ENCODE measurements around the gene EML4.
"Not testable (repeated sequence)": the region's sequence is repeated elsewhere in the genome, so short reads cannot be mapped to it uniquely, and the experiment has no call there.

Gene EML4, protein sequence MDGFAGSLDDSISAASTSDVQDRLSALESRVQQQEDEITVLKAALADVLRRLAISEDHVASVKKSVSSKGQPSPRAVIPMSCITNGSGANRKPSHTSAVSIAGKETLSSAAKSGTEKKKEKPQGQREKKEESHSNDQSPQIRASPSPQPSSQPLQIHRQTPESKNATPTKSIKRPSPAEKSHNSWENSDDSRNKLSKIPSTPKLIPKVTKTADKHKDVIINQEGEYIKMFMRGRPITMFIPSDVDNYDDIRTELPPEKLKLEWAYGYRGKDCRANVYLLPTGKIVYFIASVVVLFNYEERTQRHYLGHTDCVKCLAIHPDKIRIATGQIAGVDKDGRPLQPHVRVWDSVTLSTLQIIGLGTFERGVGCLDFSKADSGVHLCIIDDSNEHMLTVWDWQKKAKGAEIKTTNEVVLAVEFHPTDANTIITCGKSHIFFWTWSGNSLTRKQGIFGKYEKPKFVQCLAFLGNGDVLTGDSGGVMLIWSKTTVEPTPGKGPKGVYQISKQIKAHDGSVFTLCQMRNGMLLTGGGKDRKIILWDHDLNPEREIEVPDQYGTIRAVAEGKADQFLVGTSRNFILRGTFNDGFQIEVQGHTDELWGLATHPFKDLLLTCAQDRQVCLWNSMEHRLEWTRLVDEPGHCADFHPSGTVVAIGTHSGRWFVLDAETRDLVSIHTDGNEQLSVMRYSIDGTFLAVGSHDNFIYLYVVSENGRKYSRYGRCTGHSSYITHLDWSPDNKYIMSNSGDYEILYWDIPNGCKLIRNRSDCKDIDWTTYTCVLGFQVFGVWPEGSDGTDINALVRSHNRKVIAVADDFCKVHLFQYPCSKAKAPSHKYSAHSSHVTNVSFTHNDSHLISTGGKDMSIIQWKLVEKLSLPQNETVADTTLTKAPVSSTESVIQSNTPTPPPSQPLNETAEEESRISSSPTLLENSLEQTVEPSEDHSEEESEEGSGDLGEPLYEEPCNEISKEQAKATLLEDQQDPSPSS

DNA sequence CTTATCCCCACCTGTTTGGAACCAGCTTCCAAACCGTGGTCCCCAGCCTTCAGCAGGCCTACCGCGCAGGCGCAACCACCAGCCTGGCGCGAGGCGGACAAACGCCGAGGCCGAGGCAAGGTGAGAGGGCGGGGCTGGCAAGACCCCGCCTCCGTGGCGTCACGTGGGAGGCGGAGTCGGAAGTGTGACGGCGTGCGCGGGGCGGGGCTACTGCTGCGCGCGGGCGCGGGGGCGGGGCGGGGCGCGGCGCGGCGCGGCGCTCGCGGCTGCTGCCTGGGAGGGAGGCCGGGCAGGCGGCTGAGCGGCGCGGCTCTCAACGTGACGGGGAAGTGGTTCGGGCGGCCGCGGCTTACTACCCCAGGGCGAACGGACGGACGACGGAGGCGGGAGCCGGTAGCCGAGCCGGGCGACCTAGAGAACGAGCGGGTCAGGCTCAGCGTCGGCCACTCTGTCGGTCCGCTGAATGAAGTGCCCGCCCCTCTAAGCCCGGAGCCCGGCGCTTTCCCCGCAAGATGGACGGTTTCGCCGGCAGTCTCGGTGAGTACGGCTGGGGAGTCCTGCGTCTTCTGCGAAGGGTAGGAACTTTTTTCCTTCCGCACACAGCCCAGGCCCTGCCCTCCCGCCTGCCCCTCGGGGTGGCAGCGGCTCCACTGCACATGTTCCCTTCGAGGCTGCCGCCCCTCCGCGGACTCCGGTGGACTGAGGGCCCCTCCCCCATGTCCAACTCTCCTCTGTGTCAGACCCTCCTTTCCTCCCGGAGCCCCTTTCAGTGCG, at the start of gene EML4:
TSS of gene EML4 (plus strand) at position 254 of the 774 bp plus-strand sequence. CDS start at position 513, 259 bp downstream.
- H3K36me3 ChIP-seq (replicated peaks), result no peaks in the 10 kb centered on the region
- peak within 1 kb of the TSS; percentile 78 for H3K4me3 ChIP-seq
- DNase-seq (ENCODE audit: low spot score in 2 of 2), result peak; percentile 82 to 93
- peaks cover 31% of the 10 kb centered on the region for H3K4me1 ChIP-seq
- in situ Hi-C loops (cut with MboI; ENCODE audit: low sequenced_read_pairs), result no loop called here
- peaks cover 4% of the 10 kb centered on the region; the same call in 1 of the 2 replicates for H3K27me3 ChIP-seq (ENCODE audit: low read depth)
- H3K9me3 ChIP-seq, result no peaks in the 10 kb centered on the region

DNA sequence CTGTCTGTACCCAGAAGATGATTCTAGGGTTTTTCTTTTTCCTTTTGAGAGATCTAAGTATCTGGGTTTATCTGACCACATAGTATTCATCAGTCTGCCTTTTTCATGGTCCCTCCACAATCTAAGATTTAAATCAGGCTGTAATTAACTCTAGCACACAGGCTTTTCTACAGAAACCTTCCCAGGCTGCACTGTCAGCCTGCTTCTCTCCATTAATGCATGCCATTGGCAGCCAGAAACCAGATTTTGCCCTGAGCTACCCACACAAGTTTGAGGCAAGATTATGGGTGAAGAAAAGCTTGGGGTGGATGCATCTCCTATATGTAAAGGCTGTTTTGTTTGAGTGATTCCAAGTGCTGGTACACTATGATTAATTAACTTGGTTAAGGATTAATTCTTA, 45.7 kb upstream of the EML4 start:
- Histone ChIP-seq H3K27me3 (ENCODE audit: low read depth) (no peaks in the 10 kb centered on the region), H3K4me1 (no peaks in the 10 kb centered on the region), H3K4me3 (no peak overlapping the region), H3K36me3 (replicated peaks) (no peaks in the 10 kb centered on the region), H3K9me3 (peaks cover 4% of the 10 kb centered on the region; the same call in 1 of the 2 replicates)
- in situ Hi-C loops (cut with MboI; ENCODE audit: low sequenced_read_pairs), result no loop called here
- DNase-seq (ENCODE audit: low spot score in 2 of 2), result no peak

DNA sequence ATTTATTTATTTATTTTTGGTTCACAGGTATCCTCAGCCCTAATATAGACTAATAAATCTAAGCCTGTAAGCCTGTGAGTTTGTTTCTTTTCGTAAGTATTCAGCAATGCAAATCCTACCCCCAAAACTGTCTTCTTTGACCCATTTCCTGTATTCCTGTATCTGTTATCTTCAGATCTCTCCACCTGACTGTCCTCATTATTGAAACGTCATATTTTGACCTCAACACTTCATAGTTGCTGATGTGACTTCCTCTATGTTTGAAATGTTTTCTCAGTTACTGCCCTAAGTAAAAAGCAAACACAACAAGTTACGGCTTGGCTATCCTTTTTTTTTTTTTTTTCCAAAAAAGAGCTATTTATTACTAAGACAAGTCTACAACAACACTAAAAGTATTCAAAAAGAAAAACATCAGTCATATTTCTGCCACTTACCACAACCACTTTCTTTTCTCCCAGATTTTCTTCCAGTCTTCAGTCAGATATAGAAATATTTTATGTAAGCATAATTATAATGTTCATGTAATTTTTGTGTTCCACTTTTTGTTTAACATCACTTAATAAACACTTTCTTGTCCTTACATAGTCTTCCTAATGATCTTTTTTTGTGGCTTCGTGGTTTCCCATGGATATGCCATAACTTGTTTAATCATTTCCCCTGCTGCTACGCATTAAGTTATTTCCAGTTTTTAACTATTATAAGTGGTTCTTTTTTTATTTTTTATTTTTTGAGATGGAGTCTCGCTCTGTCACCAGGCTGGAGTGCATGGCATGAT, 45.0 kb upstream of the EML4 start:
- DNase-seq (ENCODE audit: low spot score in 2 of 2), result no peak
- in situ Hi-C loops (cut with MboI; ENCODE audit: low sequenced_read_pairs), result no loop called here
- Histone ChIP-seq H3K9me3 (peaks cover 4% of the 10 kb centered on the region; the same call in 1 of the 2 replicates), H3K27me3 (ENCODE audit: low read depth) (no peaks in the 10 kb centered on the region; the same call in 1 of the 2 replicates), H3K36me3 (replicated peaks) (no peaks in the 10 kb centered on the region), H3K4me1 (no peaks in the 10 kb centered on the region), H3K4me3 (no peak overlapping the region)

DNA sequence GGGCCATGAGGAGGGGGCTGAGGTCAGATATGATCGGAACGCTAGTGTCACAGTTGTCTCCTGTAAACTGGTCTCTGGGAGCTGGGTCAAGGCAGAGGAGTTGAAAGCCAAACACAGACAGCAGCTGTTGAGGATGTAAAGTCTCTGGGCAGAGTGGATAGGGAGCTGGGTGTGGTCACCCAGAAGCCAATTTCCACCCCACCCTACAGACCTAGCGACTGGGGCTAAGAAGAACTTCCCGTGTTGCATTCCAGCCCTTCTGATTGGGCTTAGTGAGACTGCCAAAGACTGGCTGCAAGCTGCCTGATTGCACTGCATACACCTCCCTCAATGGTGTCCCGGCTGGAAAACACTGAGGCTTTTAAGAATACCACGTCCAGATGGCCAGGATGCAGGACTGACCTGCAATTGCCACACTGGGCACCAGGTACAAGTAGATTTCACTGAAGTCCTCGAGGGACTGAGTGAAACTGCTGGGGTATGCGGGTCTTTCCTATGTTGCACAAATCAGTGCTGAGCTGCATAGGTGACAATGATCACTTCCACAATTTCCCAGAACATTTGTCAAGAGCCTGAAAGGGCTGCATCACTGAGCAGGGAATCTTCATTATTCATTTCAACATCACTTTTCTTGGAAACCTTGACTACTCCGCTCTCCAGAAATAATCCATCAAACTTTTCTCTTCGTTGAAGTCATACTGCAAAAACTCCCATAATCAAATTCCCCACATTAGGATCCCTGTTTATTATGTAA, 43.1 kb upstream of the EML4 start:
- no peak for DNase-seq (ENCODE audit: low spot score in 2 of 2)
- no peak overlapping the region for H3K4me3 ChIP-seq
- H3K9me3 ChIP-seq, result peaks cover 4% of the 10 kb centered on the region; the same call in 1 of the 2 replicates
- H3K4me1 ChIP-seq, result no peaks in the 10 kb centered on the region
- H3K27me3 ChIP-seq (ENCODE audit: low read depth), result no peaks in the 10 kb centered on the region; the same call in 1 of the 2 replicates
- H3K36me3 ChIP-seq (replicated peaks), result no peaks in the 10 kb centered on the region
- in situ Hi-C loops (cut with MboI; ENCODE audit: low sequenced_read_pairs), result no loop called here

DNA sequence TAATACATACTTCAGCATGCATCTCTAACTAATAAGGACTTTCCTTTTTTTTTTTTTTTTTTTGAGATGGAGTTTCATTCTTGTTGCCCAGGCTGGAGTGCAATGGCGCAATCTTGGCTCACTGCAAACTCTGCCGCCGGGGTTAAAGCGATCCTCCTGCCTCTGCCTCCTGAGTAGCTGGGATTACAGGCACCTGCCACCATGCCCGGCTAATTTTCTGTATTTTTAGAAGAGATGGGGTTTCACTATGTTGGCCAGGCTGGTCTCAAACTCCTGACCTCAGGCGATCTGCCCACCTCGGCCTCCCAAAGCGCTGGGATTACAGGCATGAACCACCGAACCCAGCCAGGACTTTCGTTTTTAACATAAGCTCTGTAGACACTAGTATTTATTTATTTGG, 42.3 kb upstream of the EML4 start:
- H3K36me3 ChIP-seq (replicated peaks); in situ Hi-C loops (cut with MboI; ENCODE audit: low sequenced_read_pairs); H3K9me3 ChIP-seq; H3K4me1 ChIP-seq; H3K27me3 ChIP-seq (ENCODE audit: low read depth); DNase-seq (ENCODE audit: low spot score in 2 of 2); H3K4me3 ChIP-seq: not testable (repeated sequence)

DNA sequence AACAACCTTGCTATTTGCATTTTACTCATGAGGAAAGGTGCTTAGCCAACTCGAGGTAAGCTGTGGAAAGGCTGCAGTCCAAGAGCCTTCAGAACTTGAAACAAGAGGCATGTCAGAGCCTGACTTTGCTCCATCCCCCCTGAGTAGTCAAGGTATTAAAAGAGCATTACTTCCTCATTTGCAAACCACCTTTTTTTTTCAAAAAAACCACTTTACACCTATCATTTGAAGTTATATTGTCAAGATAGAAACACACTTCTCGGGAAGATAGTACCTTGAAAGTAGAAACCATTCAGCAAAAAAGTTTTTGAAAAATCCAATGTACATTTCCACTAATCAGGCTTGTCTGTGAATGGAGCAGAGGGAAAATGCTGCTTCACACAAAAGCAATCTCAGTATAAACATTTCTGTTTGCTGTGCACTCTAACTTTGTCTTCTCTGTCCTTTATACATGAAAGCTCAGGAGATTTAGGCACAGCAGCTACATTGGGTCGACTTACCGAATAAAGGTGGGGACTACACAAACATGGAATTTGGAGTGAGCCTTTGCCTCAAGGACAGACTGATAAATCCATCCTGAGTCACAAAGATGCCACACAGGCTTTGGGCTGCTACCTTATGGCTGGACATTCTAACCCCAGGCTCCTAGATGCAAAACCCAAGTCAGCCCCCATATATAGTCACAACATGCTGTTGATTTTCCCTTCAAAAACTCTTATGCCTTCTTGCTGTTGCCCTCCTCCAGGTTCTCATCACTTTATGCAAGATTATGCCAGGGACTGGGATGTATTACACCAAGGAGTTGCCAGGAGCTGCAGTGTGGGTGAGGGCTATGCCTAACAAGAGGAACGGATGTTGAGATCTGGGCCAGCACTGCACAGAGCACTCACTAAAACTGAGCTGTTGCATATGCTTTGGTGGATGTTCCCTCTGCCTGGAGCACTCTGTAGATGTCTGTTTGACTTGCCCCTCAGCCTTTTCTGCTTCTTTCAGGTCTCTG, 41.4 kb upstream of the EML4 start:
- H3K27me3 ChIP-seq (ENCODE audit: low read depth), result no peaks in the 10 kb centered on the region; the same call in 1 of the 2 replicates
- in situ Hi-C loops (cut with MboI; ENCODE audit: low sequenced_read_pairs), result no loop called here
- no peaks in the 10 kb centered on the region; the same call in none of the 2 replicates for H3K4me1 ChIP-seq
- no peaks in the 10 kb centered on the region for H3K9me3 ChIP-seq
- no peak for DNase-seq (ENCODE audit: low spot score in 2 of 2)
- no peaks in the 10 kb centered on the region for H3K36me3 ChIP-seq (replicated peaks)
- no peak overlapping the region for H3K4me3 ChIP-seq

DNA sequence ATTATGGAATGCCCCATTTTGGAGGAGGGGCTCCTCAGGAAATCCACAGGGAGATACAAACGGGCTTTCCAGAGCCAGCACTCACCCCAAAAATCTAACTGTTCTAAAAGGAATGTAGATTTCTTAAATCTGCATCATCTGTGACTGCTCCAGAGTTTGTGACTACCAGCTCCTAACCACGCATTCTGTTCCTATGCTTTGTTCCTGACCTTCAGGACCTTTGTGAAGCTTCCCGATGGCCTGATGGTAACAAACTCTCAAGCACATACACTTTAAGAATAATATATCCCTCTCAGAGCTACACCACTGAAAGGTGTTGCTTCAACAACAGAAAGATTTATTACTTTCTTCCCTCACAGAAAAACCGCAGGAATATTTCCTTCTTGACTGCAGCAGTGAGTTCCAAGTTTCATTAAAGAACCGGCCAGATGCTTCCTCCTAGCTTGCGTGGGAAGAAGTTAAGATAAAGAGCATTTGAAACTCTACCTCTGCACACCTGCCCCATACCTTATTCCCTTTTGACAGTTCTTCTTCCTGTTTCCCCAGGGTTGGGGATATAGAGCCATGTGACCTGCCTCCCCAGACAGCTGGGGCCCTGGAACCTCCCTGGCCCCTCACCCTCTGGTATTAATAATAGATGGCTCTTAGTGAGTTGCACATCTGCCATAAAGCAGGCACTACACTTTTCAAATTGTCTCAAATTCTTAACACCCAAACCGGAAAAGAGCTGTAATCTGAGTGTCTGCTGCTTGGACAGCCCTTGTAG, 40.2 kb upstream of the EML4 start:
- H3K4me1 ChIP-seq, result no peaks in the 10 kb centered on the region; the same call in none of the 2 replicates
- in situ Hi-C loops (cut with MboI; ENCODE audit: low sequenced_read_pairs), result no loop called here
- DNase-seq (ENCODE audit: low spot score in 2 of 2), result no peak
- H3K27me3 ChIP-seq (ENCODE audit: low read depth), result no peaks in the 10 kb centered on the region; the same call in 1 of the 2 replicates
- H3K4me3 ChIP-seq, result no peak overlapping the region
- no peaks in the 10 kb centered on the region for H3K9me3 ChIP-seq
- H3K36me3 ChIP-seq (replicated peaks), result no peaks in the 10 kb centered on the region

DNA sequence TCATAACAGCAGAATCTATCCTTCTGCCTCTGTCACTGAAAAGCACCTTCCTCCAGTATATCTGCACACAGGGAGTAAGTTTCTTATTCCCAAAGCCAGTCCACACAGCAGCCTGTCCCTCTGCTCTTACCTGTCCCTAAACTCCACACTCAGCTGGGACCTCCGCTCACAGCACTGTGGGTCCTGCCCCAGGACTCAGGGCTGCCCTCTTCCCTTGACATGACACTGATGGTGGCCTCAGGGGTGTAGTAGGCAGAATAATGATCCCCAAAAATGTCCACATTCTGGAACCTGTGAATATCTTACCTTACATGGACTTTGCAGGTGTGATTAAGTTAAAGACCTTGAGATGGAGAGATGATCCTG, 39.7 kb upstream of the EML4 start:
- in situ Hi-C loops (cut with MboI; ENCODE audit: low sequenced_read_pairs), result no loop called here
- no peaks in the 10 kb centered on the region; the same call in none of the 2 replicates for H3K4me1 ChIP-seq
- H3K27me3 ChIP-seq (ENCODE audit: low read depth), result no peaks in the 10 kb centered on the region; the same call in 1 of the 2 replicates
- H3K4me3 ChIP-seq, result no peak overlapping the region
- H3K9me3 ChIP-seq, result no peaks in the 10 kb centered on the region
- no peak for DNase-seq (ENCODE audit: low spot score in 2 of 2)
- no peaks in the 10 kb centered on the region for H3K36me3 ChIP-seq (replicated peaks)

DNA sequence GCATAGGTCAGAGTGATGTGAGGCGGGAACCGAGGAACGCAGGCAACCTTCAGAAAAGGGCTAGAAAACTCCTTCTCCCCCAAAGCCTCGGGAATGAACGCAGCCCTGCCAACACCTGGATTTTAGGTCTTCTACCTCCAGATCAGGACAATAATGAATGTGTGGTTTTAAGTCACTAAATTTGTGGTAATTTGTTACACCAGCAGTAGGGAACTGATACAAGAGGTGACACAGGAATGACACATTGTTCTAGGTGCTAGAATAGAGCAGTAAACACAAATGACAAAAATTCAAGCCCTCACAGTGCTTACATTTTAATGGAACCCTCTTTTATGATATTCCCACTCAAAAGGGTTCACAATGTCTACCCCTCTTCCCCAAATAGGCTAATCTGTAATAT, 39.2 kb upstream of the EML4 start:
- DNase-seq (ENCODE audit: low spot score in 2 of 2), result no peak
- H3K9me3 ChIP-seq, result no peaks in the 10 kb centered on the region
- no peaks in the 10 kb centered on the region for H3K36me3 ChIP-seq (replicated peaks)
- in situ Hi-C loops (cut with MboI; ENCODE audit: low sequenced_read_pairs), result no loop called here
- no peaks in the 10 kb centered on the region; the same call in none of the 2 replicates for H3K4me1 ChIP-seq
- H3K4me3 ChIP-seq, result no peak overlapping the region
- no peaks in the 10 kb centered on the region; the same call in 1 of the 2 replicates for H3K27me3 ChIP-seq (ENCODE audit: low read depth)

DNA sequence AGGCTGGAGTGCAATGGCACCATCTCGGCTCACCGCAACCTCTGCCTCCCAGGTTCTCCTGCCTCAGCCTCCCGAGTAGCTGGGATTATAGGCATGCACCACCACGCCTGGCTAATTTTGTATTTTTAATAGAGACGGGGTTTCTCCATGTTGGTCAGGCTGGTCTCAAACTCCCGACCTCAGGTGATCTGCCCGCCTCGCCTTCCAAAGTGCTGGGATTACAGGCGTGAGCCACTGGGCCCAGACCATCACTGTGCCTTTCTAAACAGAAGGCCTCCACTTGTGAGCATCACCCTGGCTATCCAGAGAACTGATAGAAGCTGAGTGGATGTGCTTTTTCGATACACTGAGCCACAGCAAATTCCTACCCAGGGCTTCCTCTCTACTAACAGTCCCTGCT, 38.3 kb upstream of the EML4 start:
- DNase-seq (ENCODE audit: low spot score in 2 of 2); in situ Hi-C loops (cut with MboI; ENCODE audit: low sequenced_read_pairs); H3K4me1 ChIP-seq; H3K4me3 ChIP-seq; H3K36me3 ChIP-seq (replicated peaks); H3K27me3 ChIP-seq (ENCODE audit: low read depth); H3K9me3 ChIP-seq: not testable (repeated sequence)
